GM10248 (cell line): ENCODE data around the gene SH3PXD2A.

Source experiments
- CTCF ChIA-PET: fragments of 300-600 bp; sonication (Branson Sonifier 250); formaldehyde crosslinking; extraction: SDS; loops from one replicate; lab custom pipeline; 2021; ENCODE audit warnings: antibody characterized with exemption; lab: Yijun Ruan, JAX
- POLR2A ChIA-PET: fragments of 350-650 bp; sonication (Branson Sonifier 250); formaldehyde crosslinking; extraction: SDS; loops from one replicate; lab custom pipeline; 2020; ENCODE audit warnings: antibody characterized with exemption; lab: Yijun Ruan, JAX
- DNase-seq: peaks from one replicate; pipeline ENCODE4 v3.0.0; 2012; ENCODE audit errors: extremely low spot score
- CTCF ChIP-seq: IDR thresholded peaks from 2 replicates; pipeline ENCODE4 v1.5.1; 2012; ENCODE audit warnings: mild to moderate bottlenecking, low read depth; ENCODE audit errors: extremely low read depth, missing control alignments, control extremely low read depth

SH3PXD2A gene

GRCh38 chr10:103829278-103829677, 26.1 kb downstream of the SH3PXD2A start:
- ChIA-PET POLR2A (interaction anchor here (0.6 kb wide), 1 partner anchor 19 kb away, joined by 5 read pairs; no protein-coding TSS in a partner anchor), CTCF (no interaction called here)
- no peak for DNase-seq
- TF ChIP-seq CTCF: no peak

GRCh38 chr10:103828587-103829197, 26.7 kb downstream of the SH3PXD2A start:
- ChIA-PET POLR2A (no interaction called here), CTCF (interaction anchor here (1.4 to 1.7 kb wide), 3 partner anchors 14 to 142 kb away, joined by 4 to 6 read pairs (median 4); no protein-coding TSS in a partner anchor)

GRCh38 chr10:103828107-103828506, 27.3 kb downstream of the SH3PXD2A start:
- DNase-seq: no peak
- POLR2A ChIA-PET: no interaction called here
- no peak for TF ChIP-seq CTCF
- CTCF ChIA-PET: interaction anchor here (1.2 to 1.7 kb wide), 5 partner anchors 10 to 142 kb away, joined by 3 to 6 read pairs (median 4); no protein-coding TSS in a partner anchor

More at GRCh38 chr10:103828587-103829197, 26.7 kb downstream of the SH3PXD2A start:
- no peak for TF ChIP-seq CTCF
- no peak for DNase-seq

- no peak for DNase-seq
- no peak for TF ChIP-seq CTCF
- POLR2A ChIA-PET: no interaction called here
- CTCF ChIA-PET: interaction anchor here (1.2 to 1.7 kb wide), 3 partner anchors 9 to 26 kb away, joined by 3 to 6 read pairs (median 4); no protein-coding TSS in a partner anchor
Measured at GRCh38 chr10:103826885-103827284, 28.5 kb downstream of the SH3PXD2A start.

GRCh38 chr10:103824281-103824680, 31.1 kb downstream of the SH3PXD2A start:
- CTCF ChIA-PET: interaction anchor here (1.2 to 1.9 kb wide), 3 partner anchors 9 to 21 kb away, joined by 4 to 8 read pairs (median 5); no protein-coding TSS in a partner anchor
- no peak for TF ChIP-seq CTCF
- POLR2A ChIA-PET: no interaction called here
- no peak for DNase-seq

- DNase-seq: no peak
- ChIA-PET POLR2A (no interaction called here), CTCF (interaction anchor here (1.2 to 1.9 kb wide), 3 partner anchors 10 to 20 kb away, joined by 4 to 8 read pairs (median 5); no protein-coding TSS in a partner anchor)
- TF ChIP-seq CTCF: no peak
Measured at GRCh38 chr10:103823706-103824272, 31.6 kb downstream of the SH3PXD2A start.
